HG03159 (cell line): ENCODE results near the gene ABHD2.
A peak's percentile ranks its signal among the peaks of the same experiment; 100 is the strongest.
"Not testable (repeated sequence)": the region's sequence is repeated elsewhere in the genome, so short reads cannot be mapped to it uniquely, and the experiment has no call there.

Experiments
- ATAC-seq: cut with Tn5 transposase; IDR thresholded peaks from one replicate; pipeline ENCODE4 v1.9.1; 2021; ENCODE audit warnings: mild to moderate bottlenecking, moderate library complexity; ENCODE audit not compliant: unreplicated experiment

The ABHD2 gene

DNA sequence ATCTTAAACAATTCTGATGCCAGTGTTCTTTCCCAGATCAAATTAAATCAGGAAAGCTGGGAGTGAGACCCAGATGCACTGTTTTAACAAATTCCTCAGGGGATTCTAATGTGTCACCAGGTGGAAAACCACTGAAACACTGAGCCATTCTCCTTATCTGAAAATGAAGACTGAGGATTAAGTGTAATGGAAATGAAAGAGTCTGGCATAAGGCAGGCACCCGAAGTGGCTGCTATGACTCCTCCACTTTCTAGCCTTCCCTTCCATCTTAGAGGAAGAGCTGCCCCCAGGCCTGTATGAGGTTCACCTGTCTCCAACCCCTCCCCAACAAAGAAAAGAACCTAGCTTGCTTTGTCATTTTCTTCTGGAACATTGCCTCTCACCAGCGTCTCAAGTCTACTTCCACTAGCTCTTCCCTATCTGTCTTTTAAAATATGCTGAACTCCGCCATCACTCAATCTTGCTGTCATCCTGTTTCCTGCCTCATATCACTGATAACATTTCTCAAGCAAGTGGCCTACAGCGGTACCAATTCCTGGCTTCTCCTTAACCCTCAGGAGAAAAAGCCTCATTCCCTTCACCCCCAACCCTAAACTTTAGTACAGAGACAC is 13.7 kb upstream of the ABHD2 start:
- ATAC-seq = no peak

- no peak for ATAC-seq
Observed at GRCh38 chr15:89075101-89075640, 13.1 kb upstream of the ABHD2 start.

- ATAC-seq = no peak
Observed at GRCh38 chr15:89075846-89076245, 12.4 kb upstream of the ABHD2 start.

GRCh38 chr15:89077750-89078149 is 10.5 kb upstream of the ABHD2 start:
- ATAC-seq = no peak

- ATAC-seq = no peak
Observed at GRCh38 chr15:89078851-89079810, 9.1 kb upstream of the ABHD2 start.

GRCh38 chr15:89081878-89082277 is 6.4 kb upstream of the ABHD2 start:
- no peak for ATAC-seq

- no peak for ATAC-seq
Observed at GRCh38 chr15:89083246-89083645, 5.0 kb upstream of the ABHD2 start.

- ATAC-seq = no peak
Observed at GRCh38 chr15:89085289-89085926, 2.8 kb upstream of the ABHD2 start.

GRCh38 chr15:89085933-89086332 is 2.3 kb upstream of the ABHD2 start:
- not testable (repeated sequence) for ATAC-seq

GRCh38 chr15:89086390-89086789 is 1.9 kb upstream of the ABHD2 start:
- ATAC-seq = not testable (repeated sequence)

DNA sequence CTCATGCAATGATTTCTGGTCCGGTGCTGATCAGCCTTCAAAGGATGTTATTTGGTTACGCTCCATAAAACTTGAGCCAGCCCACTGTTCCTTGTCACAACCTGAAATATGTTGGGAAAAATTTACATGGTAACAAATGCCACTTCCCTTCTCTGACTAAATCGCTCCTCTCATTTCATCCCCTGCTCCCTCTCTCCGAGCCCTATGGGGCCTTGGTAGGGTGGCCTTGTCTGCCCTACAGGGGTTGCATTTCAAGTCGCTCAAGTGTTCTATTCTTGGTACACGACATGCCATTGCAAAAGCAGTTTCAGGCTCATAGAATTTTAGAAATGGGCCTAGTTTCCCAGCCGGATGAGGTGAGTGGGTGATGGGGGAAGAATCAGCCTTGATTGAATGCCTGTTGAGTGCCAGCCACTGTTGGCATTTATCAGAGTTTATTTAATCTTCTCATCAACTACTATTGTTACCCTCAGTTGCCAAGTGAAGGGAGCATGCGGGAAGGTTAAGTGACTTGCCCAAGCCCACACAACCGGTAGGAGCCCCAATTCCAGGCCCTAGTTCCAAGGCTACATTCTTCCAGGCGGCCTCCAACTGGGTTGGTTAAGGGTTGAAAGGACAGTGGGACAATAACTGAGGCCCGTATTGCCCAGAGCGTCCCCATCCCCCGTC is 961 bp upstream of the ABHD2 start:
- ATAC-seq = no peak

GRCh38 chr15:89088605-89089315 is 504 bp downstream of the ABHD2 start:
- ATAC-seq = peak; percentile 5

GRCh38 chr15:89089316-89090230 is 1.3 kb downstream of the ABHD2 start:
- no peak for ATAC-seq

DNA sequence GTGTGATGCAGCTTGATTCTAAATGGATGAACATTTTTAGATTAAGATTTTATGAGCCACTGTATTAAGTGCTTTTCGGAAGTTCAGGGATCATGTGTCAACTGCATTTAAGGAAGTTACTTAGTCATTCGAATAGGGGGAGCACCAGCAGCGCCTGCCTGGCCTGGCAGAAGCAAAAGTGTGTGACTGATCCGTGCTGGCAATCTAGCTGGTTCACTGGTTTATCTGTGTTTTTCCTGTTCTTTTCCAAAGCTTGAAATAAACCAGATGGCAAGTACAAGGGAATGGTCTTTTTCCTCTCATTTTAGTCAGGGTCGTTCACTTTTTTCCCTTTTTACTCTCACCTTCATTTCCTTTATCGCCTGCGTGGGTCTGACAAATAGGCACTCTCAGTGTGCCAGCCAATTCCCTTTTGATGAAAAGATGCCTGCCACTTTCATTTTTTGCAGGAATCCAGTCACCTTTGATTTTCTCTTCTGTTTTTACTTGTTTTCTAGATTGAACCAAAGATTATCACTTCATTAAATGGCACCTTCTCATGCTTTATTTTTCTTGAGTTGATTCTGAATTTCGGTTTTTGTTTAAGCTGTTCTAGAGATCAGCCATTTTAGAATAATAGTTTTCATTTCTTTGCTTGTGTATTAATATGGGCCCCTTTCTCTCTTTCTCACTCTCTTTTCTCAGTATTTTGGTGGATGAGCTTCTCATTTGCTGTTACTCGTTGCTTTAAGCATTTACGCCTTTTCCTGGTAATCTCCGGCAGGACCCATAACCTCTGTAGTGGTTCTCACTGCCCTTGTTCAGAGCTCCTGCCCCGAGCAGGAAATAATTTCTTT is 2.8 kb downstream of the ABHD2 start:
- ATAC-seq = no peak

DNA sequence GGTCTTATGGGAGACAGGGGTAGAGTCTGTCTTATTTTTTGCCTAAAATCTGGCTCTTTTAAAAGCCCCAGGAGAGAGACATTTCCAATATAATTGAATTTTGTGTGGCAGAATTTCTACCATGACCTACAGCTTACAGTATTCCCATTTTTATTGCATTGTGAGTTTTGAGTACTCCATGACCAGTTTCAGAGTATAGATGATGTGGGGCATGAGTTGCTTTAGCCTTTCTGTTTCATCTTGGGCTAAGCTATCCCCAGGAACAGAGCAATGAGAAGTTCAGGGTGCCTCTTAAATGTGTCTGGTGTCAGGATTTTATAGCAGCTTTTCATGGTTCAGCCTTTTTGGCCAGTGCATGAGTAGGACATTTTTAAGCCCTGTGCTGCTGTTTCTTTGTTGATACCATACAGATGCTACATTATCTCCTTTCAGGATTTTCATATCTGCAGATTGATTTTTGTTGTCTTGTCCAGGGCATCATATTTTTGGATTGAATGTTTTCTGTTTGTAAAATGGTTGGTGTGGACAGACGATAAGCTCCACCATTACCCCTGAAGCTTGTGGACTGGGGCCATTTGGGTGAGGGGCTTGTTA is 3.5 kb downstream of the ABHD2 start:
- no peak for ATAC-seq

- no peak for ATAC-seq
Observed at GRCh38 chr15:89093509-89093908, 5.3 kb downstream of the ABHD2 start.

DNA sequence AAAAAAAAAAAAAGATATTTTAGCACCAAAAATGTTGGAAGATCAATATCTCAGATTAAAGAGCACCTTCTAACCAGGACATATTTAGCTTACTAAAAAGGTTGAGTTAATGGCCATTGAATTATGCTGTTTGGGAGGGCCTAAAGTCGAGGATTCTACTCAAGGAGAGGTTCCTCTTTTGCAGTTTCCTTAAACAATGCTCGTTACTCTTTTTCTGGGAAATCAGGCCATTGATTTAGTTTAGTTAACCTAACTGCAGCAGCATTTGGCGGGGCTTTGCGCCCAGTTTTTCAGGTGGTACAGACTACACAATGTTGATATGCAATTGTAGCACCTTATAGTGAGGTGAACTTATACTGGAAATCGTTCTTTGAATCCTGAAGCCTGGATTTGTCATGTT is 6.8 kb downstream of the ABHD2 start:
- no peak for ATAC-seq

DNA sequence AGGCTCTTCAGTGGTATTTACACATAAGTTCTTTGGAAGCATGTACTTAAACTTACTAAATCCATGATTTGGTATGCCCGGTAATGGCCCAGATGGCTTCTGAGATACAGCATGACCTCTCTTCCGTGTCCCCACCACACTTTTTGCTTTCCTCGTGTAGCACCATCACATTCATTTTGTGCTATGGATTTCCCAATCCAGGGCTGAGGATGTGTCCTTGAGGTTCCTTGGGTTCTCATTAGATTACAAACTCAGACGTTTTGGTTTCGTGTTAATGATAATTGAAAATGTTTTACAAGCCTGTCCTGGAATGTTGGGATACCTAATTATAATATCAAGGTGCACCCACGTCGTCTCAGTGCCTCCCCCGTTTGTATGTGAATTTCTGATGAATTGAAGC is 7.3 kb downstream of the ABHD2 start:
- ATAC-seq = no peak
